Stimulated activated CD8-positive, alpha-beta memory T cell treated with anti-CD3 and anti-CD28 coated beads, Interleukin-15, amount 100 ng/mL, for 24 hours (primary cell): ENCODE results near the gene MCRIP2.

Experiments
- DNase-seq: peaks from one replicate; pipeline ENCODE4 v3.0.0-alpha.2; 2020; ENCODE audit warnings: low read depth

The MCRIP2 gene

DNA sequence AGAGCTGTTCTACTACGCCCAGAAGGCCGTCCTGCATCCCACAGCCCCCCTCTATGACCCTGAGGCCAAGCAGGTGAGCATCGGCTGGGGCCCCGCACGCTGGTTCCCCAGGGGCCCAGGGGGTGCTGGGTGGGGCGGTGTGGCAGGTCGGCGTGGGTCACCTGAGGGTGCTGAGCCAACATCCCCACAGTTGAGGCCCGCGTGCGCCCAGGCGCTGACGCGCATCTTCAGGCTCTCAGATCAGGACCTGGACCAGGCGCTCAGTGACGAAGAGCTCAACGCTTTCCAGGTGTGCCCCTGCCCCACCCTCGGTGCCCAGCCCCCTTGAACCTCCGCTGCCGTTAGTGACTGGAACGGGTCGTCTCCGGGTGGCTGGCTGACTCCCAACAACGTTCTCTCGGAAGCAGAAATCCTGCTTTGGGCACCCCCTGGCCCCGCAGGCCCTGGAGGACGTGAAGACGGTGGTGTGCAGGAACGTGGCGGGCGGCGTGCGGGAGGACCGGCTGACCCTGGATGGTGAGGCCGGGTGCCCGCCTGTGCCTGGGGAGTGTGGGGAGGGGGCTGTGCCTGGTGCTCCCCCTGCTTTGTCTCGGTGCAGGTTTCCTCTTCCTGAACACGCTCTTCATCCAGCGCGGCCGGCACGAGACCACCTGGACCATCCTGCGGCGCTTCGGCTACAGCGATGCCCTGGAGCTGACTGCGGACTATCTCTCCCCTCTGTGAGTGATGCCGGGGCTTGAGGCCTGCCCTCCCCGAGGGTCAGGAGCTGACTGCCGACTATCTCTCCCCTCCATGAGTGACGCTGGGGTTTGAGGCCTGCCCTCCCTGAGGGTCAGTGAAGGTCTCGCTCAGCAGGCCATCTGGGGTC, 29.1 kb downstream of the MCRIP2 start:
- DNase-seq: no peak

DNA sequence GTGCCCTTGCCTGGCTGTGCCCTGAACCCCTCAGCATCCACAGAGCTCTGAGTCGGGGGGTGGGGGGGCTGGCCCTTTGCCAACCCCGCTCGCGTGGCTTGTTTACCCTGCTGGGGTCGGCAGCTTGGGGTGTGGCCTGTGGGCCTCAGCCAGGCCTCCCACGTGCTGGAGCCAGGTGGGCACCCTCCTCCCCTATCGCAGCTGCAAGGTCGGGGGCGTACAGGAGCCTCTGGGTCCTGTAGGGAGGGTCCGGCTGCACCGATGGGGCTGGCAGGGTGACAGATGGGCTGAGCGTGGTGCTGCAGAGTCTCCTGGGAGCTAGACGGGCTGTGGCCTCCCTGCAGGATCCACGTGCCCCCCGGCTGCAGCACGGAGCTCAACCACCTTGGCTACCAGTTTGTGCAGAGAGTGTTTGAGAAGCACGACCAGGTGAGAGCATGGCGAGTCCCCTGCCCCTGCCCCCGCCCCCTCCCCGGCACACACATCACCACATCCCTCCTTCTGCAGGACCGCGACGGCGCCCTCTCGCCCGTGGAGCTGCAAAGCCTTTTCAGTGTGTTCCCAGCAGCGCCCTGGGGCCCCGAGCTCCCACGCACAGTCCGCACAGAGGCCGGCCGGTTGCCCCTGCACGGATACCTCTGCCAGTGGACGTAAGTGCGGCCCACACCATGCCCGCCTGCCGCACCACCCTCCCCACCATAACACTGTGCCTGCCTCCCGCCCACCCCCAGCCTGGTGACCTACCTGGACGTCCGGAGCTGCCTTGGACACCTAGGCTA, 29.9 kb downstream of the MCRIP2 start:
- no peak for DNase-seq

DNA sequence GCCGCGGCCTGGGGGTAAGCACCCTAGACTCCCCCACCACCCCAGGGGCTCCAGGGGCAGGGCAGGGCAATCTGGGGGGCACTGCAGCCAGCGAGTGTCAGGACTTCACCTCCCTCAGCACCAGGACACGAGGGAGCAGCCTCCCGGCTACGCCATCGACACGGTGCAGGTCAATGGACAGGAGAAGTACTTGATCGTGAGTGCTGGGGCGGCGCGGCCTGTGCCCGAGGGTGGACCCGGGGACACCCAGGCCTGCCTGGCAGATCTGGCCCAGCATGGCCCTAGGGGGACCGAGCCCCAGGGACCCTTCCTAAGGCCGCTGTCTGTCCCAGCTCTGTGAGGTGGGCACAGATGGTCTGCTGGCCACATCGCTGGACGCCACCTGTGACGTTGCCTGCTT, 30.7 kb downstream of the MCRIP2 start:
- no peak for DNase-seq

DNA sequence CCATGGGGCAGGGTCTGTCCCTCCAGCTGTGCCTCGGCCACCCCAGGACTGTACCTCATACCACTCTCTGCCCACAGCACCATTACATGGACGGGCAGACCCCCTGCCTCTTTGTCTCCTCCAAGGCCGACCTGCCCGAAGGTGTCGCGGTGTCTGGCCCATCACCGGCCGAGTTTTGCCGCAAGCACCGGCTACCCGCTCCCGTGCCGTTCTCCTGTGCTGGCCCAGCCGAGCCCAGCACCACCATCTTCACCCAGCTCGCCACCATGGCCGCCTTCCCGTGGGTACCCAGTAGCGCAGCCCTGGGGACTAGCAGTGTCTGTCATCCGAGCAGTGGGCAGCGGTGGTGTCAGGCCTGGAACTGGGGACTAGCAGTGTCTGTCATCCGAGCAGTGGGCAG, 31.2 kb downstream of the MCRIP2 start:
- no peak for DNase-seq

DNA sequence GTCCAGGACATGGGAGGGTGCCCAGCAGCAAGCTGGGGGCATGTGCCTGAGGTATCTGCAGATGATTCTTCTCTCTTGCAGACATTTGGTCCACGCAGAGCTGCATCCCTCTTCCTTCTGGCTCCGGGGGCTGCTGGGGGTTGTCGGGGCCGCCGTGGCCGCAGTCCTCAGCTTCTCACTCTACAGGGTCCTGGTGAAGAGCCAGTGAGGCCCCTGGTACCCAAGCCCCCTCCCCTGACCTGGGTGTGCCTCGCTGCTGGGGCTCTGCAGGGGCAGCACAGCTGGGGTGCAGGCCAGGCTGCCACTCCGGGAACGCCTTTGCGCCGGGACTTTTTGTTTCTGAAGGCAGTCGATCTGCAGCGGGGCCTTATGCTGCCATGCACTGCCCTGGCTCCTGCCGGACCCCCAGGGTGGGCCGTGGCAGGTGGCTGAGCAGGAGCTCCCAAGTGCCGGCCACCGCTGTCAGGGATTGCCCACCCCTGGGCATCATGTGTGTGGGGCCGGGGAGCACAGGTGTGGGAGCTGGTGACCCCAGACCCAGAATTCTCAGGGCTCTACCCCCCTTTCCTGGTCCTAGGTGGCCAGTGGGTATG, 31.9 kb downstream of the MCRIP2 start:
- no peak for DNase-seq

DNA sequence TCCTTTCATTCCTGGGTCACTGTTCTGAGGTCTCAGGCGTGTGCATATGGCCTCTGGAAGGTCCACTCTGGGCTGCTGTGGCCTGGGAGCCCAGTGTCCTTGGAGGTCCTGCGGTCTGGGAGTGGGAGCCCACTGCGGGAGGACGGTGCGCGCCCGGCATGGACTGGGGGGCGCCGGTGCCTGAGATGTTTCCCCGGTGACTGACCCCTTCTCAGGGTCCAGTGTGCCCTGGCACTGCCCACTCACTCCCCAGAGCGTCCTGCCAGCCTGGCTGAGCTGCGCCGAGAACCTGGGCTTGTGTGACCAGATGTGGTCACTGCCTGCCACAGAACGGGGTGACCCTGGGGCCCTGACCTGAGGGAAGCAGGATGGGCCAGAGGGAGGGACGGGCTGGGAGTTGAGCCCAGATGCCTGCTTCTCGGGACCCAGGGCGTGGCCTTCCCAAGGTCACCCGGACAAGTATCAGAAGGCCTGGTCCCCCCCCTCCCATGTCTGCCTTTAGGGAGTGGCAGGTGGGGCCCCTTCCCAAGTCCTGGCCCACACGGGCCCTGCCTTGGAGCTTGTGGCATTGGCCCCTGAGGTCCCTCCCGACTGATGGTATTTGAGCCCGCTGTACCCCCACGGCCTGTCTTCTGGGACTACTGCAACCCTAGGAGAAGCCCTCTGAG, 32.7 kb downstream of the MCRIP2 start:
- no peak for DNase-seq

DNA sequence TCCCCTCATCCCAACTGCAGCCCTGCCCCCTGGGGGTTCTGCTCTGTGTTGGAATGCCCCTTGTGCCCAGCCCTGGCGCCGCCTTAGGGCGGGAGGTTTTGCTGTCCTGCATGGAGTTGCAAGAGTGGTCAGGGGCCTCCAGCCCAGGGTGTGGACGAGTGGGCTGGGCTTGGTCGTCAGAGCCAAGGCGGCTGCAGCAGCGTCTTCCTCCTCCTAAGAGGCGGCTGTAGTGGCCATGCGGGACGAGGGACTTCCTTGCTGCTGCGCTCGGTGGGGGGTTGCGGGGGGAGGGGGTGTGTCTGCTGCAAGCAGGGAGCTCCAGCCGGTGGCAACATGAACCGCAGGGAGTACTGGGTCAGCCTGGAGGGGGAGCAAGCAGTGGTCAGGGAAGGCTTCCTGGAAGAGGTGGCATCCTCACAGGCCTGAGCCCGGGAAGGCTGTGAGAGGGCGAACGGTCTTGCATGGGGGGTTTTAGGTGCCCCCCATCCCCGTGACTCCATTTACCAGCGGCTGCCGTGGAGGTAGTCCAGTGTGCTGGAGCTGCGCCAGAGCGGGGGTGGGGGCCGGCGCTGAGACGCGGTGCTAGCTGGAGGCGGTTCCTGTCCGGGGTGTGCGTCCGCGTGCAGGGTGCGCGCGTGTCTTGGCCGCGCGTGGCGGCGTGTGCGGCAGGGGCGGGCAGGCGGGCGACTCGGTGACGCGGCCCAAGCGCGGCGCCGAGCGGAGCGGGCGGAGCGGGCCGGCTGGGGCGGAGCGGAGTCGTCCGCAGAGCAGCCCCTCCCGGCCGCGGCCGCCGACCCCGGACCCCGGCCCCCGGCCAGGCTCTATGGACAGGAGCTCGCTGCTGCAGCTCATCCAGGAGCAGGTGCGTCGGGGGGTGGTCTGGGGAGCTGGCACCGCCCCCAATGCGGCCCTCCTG, 33.6 kb downstream of the MCRIP2 start, which contains the start of gene RHBDL1:
TSS of gene RHBDL1 (plus strand) at position 704 of the 916 bp plus-strand sequence. CDS start at position 824, 120 bp downstream.
- no peak for DNase-seq

DNA sequence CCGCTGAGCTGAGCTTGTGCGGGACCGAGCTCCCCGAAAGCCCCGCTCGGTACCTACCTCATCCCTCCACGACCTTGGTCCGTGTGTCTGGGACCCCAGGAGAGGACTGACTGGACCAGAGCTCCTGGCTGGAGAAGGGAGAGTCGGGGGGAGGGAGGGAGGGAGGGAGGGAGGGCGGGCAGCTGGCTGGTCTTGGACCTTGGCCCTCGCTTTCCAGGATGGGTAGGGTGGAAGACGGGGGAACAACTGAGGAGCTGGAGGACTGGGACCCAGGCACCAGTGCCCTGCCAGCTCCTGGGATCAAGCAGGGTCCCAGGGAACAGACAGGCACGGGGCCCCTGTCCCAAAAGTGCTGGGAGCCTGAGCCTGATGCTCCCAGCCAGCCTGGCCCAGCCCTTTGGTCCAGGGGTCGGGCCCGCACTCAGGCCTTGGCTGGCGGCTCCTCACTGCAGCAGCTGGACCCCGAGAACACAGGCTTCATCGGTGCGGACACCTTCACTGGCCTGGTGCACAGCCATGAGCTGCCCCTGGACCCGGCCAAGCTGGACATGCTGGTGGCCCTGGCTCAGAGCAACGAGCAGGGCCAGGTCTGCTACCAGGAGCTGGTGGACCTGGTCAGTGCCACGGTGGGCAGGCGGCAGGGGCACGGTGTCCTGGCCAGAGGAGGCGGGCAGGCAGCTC, 34.4 kb downstream of the MCRIP2 start:
- DNase-seq: no peak

DNA sequence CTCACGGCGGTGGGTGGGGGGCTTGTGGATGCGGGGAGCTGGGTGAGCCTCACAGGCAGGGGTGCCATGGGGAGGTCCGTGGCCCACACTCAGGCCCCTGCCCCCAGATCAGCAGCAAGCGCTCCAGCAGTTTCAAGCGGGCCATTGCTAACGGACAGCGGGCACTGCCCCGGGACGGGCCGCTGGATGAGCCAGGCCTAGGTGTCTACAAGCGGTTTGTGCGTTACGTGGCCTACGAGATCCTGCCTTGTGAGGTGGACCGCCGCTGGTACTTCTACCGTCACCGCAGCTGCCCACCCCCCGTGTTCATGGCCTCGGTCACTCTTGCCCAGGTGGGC, 34.9 kb downstream of the MCRIP2 start:
- DNase-seq: no peak

DNA sequence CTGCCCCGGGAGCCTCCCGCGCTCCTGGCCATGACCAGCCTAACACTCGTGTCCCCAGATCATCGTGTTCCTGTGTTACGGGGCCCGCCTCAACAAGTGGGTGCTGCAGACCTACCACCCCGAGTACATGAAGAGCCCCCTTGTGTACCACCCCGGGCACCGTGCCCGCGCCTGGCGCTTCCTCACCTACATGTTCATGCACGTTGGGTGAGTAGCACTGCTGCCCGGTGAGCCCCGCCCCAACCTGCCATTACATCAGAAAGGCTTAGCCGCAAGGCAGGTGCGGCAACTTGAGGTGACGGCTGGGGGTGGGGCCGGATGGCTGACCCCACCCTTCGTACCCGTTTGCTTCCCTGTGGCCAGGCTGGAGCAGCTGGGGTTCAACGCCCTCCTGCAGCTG, 35.3 kb downstream of the MCRIP2 start:
- DNase-seq: no peak

DNA sequence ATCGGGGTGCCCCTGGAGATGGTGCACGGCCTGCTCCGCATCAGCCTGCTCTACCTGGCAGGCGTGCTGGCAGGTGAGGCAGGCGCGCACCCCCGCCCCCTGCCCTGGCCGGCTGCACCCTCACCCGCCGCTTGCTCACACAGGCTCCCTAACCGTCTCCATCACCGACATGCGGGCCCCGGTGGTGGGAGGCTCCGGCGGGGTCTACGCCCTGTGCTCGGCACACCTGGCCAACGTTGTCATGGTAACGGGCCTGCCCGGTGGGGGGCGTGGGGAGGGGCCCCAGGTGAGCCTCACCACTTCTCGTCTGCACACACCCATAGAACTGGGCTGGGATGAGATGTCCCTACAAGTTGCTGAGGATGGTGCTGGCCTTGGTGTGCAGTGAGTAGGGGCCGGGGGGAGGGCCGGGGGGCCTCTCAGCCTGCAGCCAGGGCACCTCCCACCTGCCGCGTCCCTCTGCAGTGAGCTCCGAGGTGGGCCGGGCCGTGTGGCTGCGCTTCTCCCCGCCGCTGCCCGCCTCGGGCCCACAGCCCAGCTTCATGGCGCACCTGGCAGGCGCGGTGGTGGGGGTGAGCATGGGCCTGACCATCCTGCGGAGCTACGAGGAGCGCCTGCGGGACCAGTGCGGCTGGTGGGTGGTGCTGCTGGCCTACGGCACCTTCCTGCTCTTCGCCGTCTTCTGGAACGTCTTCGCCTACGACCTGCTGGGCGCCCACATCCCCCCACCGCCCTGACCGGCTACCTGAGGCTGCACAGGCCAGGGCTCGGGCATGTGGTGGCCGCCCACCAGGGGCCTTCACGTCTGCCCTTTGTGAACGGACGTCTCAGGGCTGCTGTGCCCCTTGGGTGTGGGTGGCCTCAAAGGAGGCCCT, 35.9 kb downstream of the MCRIP2 start:
- no peak for DNase-seq

DNA sequence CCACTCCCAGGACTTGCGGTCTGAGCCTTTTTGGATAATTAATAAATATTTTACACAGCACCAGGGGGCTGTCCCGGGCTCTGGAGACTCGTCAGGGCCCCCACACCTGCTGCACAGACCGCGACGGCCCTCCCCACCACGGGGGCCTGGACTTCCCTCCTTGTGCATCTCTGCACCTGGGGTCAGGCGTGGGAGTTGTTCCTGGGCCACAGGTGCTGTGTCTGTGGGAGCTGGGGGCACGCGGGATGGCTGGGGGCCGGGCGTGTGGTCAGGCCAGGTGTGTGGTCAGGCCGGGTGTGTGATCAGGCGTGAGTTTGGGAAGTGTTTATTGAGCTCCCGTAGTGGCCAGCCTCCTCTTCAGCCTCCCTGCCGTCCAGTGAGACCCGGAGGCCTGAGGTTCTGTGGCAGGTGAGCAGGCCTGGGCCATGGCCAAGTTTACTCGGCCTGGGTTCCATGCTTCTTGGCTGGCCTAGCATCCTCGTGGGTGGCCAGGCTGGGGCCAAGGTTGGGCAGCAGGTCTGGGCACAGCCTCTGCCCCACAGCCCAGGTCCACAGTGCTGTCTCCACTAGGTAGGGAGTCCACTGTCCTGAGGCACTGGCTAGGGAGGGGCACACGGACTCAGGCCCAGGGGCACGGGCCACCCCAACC, 36.7 kb downstream of the MCRIP2 start:
- DNase-seq: no peak

DNA sequence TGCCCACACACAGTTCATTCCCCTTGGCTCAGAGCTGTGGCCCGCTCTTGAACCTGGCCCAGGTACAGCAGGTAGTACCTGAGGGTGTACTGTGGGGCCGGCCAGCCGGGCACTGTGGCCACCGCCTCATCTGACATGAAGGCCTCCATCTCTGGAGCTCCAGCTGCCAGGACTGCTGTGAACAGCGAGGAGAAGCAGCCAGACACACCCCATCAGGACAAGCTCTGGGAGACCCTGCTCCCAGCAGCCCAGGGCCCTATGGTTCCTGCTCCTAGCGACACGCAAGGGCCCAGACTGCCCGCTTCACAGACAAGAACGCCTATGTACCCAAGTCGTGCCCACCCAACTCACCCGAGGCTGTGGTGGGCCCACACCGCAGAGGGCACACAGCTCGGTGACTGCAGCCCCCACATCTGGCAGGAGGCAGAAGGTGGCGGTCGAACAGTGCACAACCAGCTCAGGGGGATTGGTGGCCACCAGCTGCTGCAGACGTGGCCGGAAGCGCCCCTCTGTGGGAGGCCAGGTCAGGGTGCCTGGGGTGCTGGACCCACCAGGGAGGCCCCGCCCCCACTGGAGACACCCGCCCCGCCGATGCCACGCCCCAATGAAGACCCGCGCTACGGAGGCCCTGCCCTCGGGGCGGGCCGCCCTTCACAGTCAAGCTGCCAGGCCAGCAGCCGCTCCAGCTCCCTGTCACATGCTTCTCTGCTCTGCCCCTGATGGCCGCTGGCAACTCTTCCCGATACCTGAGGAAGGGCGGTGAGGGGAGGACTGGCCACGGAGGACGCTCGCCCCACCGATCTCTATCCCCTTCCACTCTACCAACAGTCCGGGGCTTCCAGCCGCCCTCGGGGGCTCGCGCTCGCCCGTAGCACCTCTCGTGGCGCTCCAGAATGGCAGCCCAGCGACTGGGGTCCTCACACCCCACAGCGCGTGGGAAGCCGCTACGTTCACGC, 37.5 kb downstream of the MCRIP2 start:
- DNase-seq: no peak

DNA sequence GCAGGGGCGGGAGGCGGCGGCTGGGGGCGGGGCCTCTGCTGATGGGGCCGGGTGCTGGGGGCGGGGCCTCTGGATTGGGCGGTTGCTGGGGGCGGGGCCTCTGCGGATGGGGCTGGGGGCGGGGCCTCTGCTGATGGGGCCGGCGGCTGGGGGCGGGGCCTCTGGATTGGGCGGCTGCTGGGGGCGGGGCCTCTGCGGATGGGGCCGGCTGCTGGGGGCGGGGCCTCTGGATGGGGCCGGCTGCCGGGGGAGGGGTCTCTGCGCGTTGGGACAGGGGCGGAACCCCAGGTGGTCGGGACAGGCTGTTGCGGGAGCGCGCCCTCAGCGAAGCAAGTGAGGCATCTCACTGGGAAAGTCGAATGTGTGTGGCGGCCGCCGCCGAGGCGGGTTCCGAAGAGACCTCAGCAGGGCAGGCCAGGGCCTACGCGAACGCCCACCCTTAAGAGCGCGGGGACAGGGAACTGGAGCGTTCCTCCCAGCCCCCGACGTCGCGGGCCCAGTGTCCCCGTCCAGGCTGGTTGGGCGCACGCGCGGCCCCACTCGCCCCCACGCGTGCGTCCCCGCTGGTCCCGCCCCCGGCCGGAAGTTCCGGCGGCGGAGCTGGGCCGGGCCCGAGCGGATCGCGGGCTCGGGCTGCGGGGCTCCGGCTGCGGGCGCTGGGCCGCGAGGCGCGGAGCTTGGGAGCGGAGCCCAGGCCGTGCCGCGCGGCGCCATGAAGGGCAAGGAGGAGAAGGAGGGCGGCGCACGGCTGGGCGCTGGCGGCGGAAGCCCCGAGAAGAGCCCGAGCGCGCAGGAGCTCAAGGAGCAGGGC, 38.4 kb downstream of the MCRIP2 start, which contains the start of gene STUB1:
TSS of gene STUB1 (plus strand) at position 597 of the 811 bp plus-strand sequence. CDS start at position 713, 116 bp downstream.
- DNase-seq: peak; percentile 83

DNA sequence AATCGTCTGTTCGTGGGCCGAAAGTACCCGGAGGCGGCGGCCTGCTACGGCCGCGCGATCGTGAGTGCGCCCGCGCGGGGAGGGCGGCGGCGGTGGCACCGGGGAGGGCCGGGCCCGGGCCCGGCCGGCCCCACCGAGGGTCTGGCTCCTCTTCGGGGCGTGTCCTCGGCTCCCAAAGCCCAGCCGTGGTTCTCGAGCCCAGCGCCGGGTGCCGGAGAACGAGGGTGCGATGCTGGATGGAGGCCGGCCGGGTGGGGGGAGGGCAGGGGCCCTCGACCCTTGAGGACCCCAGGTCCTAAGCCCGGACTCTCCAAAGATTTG, 39.0 kb downstream of the MCRIP2 start:
- no peak for DNase-seq

DNA sequence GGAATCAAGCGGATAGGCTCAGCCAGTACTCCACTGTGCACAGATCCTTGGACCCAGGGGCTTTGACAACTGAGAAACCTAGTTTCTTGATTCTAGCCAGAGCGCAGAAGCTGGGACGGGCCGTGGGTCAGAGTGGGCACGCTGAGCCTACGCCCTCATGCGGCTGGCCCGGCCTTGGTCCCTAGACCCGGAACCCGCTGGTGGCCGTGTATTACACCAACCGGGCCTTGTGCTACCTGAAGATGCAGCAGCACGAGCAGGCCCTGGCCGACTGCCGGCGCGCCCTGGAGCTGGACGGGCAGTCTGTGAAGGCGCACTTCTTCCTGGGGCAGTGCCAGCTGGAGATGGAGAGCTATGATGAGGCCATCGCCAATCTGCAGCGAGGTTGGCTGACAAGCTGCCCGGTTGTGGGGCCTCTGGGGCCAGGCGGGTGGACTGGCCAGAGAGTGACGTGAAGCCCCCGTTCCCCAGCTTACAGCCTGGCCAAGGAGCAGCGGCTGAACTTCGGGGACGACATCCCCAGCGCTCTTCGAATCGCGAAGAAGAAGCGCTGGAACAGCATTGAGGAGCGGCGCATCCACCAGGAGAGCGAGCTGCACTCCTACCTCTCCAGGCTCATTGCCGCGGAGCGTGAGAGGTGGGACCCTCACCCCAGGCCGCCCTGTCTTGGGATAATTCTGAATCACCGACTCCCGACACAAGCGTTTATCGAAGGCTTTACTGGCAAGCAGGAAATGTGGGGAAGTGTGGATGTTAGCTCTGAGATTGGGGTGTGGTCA, 39.5 kb downstream of the MCRIP2 start:
- no peak for DNase-seq
